Dedifferentiated amniotic fluid mesenchymal stem cell (primary cell): Measurements from ENCODE around the gene TRPM2.
"Not testable (repeated sequence)": the region's sequence is repeated elsewhere in the genome, so short reads cannot be mapped to it uniquely, and the experiment has no call there.

Experiments used
- DNase-seq: peaks from one replicate; pipeline ENCODE4 v3.0.0-alpha.2; 2016; ENCODE audit errors: extremely low spot score

TRPM2 gene

GRCh38 chr21:44462086-44462833, 108.8 kb downstream of the TRPM2 start:
- no peak for DNase-seq

- DNase-seq, result no peak
Measured at GRCh38 chr21:44462834-44463200, 109.4 kb downstream of the TRPM2 start.

GRCh38 chr21:44463724-44464123, 110.3 kb downstream of the TRPM2 start:
- no peak for DNase-seq

- no peak for DNase-seq
Measured at GRCh38 chr21:44464351-44464750, 110.9 kb downstream of the TRPM2 start.

- no peak for DNase-seq
Measured at GRCh38 chr21:44466351-44466954, 113.0 kb downstream of the TRPM2 start.

- no peak for DNase-seq
Measured at GRCh38 chr21:44466996-44467858, 113.8 kb downstream of the TRPM2 start.

- no peak for DNase-seq
Measured at GRCh38 chr21:44467859-44468195, 114.4 kb downstream of the TRPM2 start.

GRCh38 chr21:44471341-44471740, 117.9 kb downstream of the TRPM2 start:
- no peak for DNase-seq

- no peak for DNase-seq
Measured at GRCh38 chr21:44471996-44472395, 118.6 kb downstream of the TRPM2 start.

GRCh38 chr21:44473915-44474555, 120.6 kb downstream of the TRPM2 start:
- no peak for DNase-seq

- no peak for DNase-seq
Measured at GRCh38 chr21:44475266-44475845, 121.9 kb downstream of the TRPM2 start.

GRCh38 chr21:44477131-44477530, 123.7 kb downstream of the TRPM2 start:
- DNase-seq, result no peak

- no peak for DNase-seq
Measured at GRCh38 chr21:44477712-44478111, 124.3 kb downstream of the TRPM2 start.

- DNase-seq, result no peak
Measured at GRCh38 chr21:44478124-44478800, 124.8 kb downstream of the TRPM2 start.

GRCh38 chr21:44478801-44479167, 125.4 kb downstream of the TRPM2 start:
- DNase-seq, result no peak

GRCh38 chr21:44479556-44480199, 126.3 kb downstream of the TRPM2 start:
- not testable (repeated sequence) for DNase-seq

- DNase-seq, result no peak
Measured at GRCh38 chr21:44480200-44481053, 127.0 kb downstream of the TRPM2 start.

- DNase-seq, result no peak
Measured at GRCh38 chr21:44482581-44483287, 129.3 kb downstream of the TRPM2 start.
